Ishikawa (cell line): Measurements from ENCODE around the gene TCEA3.

Experiments used
- CEBPB ChIP-seq: IDR thresholded peaks from 2 replicates; pipeline ENCODE4 v1.6.1; 2012
- EP300 ChIP-seq: IDR thresholded peaks from 2 replicates; pipeline ENCODE4 v1.6.1; 2012; ENCODE audit warnings: borderline replicate concordance
- RAD21 ChIP-seq: IDR thresholded peaks from 2 replicates; pipeline ENCODE4 v1.6.1; 2012; ENCODE audit warnings: low read depth
- TAF1 ChIP-seq: IDR thresholded peaks from 2 replicates; pipeline ENCODE4 v1.6.1; 2012; ENCODE audit warnings: low read depth, mild to moderate bottlenecking
- TF ChIP-seq, protein P1 (sequence below): IDR thresholded peaks from 2 replicates; pipeline ENCODE4 v1.6.1; 2012

DNA sequence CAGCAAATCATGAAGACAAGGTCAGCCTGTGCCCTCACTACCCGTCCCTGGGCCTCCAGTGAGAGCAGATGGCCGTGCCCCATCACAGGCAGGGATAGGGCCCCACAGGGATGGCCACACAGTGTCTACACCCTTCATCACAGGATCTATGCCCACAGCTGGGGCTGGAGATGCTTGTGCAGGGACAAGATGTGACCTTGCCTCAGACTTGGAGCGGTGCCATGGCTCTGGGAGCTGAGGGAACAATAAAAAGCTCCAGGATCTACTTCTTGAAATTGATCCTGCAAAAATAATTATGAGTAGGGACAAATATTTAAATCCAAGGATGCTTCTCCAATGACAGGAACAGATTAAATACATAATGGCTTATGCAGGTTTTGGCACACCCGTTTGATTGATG is 25.4 kb upstream of the TCEA3 start:
- TF ChIP-seq EP300 (no peak), TAF1 (no peak), RAD21 (no peak), CEBPB (no peak)
- TF ChIP-seq, protein P1, sequence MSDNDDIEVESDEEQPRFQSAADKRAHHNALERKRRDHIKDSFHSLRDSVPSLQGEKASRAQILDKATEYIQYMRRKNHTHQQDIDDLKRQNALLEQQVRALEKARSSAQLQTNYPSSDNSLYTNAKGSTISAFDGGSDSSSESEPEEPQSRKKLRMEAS, result no peak
